T47D (cell line): Measurements from ENCODE around the gene JMJD1C.

Source experiments
- DNase-seq, 2 experiments: peaks; one replicate each; pipeline versions ENCODE4 v3.0.0 to v3.0.0-alpha.2; 2011 to 2012; ENCODE audit warnings: low read depth in 1 of 2, low spot score in 1 of 2
- JUND ChIP-seq: IDR thresholded peaks from 2 replicates; pipeline ENCODE4 v1.6.1; 2012; ENCODE audit warnings: low read depth
- in situ Hi-C: cut with HindIII; loops from 2 replicates; pipeline ENCODE4 v1.10.0; 2016; ENCODE audit warnings: low sequenced_read_pairs, low pct_unique_long_range_greater_than_20kb

The JMJD1C gene

GRCh38 chr10:63425512-63425911 is 40.3 kb downstream of the JMJD1C start:
- no peak for TF ChIP-seq JUND
- no peak for DNase-seq
- in situ Hi-C loops: no loop called here

DNA sequence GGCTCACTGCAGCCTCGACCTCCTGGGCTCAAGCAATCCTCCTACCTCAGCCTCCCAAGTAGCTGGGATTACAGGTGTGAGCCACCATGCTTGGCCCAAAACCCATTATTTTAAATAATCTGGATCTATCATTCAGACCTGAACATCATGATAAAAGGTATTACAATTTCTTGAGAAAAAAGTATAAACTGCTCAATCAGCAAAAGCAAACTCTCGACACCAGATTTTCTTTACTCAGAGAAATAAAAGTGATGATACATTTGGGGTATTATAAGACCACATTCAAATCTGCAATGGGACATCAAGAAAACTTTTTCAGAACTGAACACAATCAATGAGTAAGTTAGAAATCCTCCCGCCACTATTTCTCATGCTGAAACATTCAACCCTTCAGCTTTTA is 41.2 kb downstream of the JMJD1C start:
- no peak for DNase-seq
- in situ Hi-C loops: no loop called here
- no peak for TF ChIP-seq JUND

DNA sequence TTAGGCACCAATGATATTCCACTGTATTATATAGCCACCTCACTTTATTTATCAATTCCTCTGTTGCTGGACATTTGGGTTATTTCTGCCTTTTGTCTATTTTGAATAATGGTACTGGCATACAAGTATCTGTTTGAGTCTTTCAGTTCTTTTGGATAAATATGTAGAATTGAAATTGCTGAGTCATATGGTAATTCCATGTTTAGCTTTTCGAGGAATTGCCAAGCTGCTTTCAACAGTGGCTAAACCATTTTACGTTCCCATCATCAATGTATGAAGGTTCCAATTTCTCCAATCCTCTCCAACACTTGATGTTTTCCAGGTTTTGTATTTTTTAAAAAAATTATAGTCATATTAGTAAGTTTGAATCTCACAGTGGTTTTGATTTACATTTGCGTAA is 42.3 kb downstream of the JMJD1C start:
- DNase-seq: no peak
- TF ChIP-seq JUND: no peak
- in situ Hi-C loops: no loop called here

DNA sequence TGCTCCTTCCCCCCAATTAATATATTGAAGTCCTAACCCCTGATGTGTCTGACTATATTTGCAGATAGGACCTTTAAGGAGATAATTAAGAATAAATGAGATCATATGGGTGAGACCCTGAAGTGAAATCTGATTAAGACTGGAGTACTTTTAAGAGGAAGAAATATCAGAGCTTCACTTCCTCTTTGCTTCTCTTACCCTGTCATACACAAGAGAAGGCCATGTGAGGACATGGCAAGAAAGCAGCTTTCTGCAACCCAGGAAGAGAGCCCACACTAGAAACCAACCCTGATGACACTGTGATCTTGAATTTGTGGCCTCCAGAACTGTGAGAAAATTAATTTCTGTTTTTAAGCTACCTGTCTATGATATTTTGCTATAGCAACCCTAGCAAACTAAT is 44.2 kb downstream of the JMJD1C start:
- in situ Hi-C loops: no loop called here
- DNase-seq: no peak
- no peak for TF ChIP-seq JUND

GRCh38 chr10:63416376-63416775 is 49.4 kb downstream of the JMJD1C start:
- no peak for TF ChIP-seq JUND
- in situ Hi-C loops: no loop called here
- no peak for DNase-seq

- no peak for DNase-seq
- in situ Hi-C loops: no loop called here
- no peak for TF ChIP-seq JUND
These were observed 50.0 kb downstream of the JMJD1C start for GRCh38 chr10:63415640-63416244.

GRCh38 chr10:63414481-63415260 is 51.1 kb downstream of the JMJD1C start:
- no peak for TF ChIP-seq JUND
- in situ Hi-C loops: no loop called here
- no peak for DNase-seq

DNA sequence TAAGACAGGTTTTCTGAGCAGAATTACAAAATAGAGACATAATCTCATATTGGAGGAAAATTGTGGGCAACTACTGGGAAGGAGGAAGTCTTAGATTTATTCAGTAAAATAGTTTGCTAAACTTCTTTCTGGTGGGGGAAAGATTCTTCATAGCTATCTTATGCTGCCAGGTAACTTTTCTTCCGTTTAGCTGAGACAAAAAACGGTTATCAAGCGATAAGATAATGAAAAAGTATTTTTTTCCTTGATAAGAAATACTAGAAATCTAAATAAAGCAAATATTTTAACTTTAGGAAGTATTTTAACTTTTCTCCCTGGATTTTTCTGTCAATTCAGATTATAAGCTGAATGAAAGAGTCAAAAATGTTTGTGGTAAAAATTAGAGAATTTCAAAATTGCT is 52.3 kb downstream of the JMJD1C start:
- DNase-seq: no peak
- TF ChIP-seq JUND: no peak
- in situ Hi-C loops: no loop called here

GRCh38 chr10:63412304-63412703 is 53.5 kb downstream of the JMJD1C start:
- no peak for TF ChIP-seq JUND
- no peak for DNase-seq
- in situ Hi-C loops: no loop called here

GRCh38 chr10:63410633-63411032 is 55.1 kb downstream of the JMJD1C start:
- in situ Hi-C loops: no loop called here
- no peak for TF ChIP-seq JUND
- no peak for DNase-seq

GRCh38 chr10:63409465-63410027 is 56.2 kb downstream of the JMJD1C start:
- in situ Hi-C loops: no loop called here
- no peak for DNase-seq
- TF ChIP-seq JUND: no peak

DNA sequence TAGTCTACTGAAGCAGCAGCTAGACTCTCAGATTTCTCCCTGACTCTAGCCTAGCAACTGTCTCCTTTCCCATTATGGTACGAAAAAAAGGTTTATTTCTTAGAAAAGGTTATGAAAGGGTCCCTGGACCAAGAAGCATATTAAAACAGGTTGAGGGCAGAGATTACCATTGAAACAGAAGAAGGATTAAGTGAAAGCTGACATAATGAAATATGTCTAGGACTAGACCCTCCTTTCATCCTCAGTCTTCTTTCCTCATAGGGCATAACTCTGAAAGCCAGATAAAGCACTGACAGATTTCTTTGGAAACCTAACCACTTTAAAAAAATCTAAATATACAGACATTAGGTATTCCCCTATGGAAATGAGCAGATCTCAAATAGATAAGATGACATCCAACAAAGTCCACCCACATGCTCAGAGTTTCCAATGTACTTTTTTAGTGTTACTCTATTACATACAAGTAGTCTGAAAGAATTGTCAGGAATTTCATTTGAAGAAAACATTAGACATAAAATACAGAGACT is 58.6 kb downstream of the JMJD1C start:
- in situ Hi-C loops: no loop called here
- DNase-seq: no peak
- TF ChIP-seq JUND: no peak

DNA sequence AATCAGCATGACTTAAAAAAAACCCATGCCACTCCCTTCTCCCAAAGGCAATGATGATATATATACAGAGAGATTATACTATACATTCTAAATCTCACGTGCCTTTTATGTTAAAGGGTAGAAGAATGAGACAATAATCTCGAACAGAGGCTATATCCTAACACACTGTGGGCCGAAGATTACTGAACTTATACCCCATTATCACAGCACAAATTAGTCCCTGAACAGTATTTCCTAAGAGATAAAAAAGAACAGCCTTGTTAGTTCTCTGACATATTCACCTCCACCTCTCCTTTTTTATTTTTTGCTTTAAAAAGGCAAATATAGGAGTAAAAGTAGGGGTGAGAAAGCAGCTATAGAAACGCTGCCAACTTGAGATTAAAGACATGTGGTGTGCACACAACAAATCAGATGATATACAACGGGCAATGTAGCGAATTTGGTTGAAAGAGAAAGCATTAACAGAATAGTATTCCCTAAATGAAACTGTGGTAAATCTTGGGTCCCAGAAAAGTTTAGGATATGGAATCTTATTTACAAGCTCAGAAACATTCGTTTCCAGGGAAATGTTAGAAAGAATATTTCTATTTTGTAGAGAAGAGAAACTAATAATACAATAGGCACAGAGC is 69.5 kb downstream of the JMJD1C start:
- in situ Hi-C loops: no loop called here
- DNase-seq: no peak
- TF ChIP-seq JUND: no peak
